Endodermal cell (in vitro differentiated cells): ENCODE measurements around the gene POLE. TPM values are rescaled to one million over a fixed set of nuclear protein-coding genes. Genes with fewer than 3 reads are reported as not detected.

Experiments
- DNase-seq: peaks from one replicate; pipeline ENCODE4 v3.0.0-alpha.2; 2017
- H3K27ac ChIP-seq: 2 replicates; pipeline ENCODE4 v1.5.1; 2013; ENCODE audit warnings: mild to moderate bottlenecking, low read depth, low read length, moderate library complexity
- H3K27me3 ChIP-seq: 2 replicates; pipeline ENCODE4 v1.6.1; 2013; ENCODE audit warnings: mild to moderate bottlenecking, low read length, moderate library complexity; ENCODE audit not compliant: insufficient read depth, control insufficient read depth, poor library complexity, severe bottlenecking
- H3K36me3 ChIP-seq: 2 replicates; pipeline ENCODE4 v1.7.0; 2013; ENCODE audit warnings: mild to moderate bottlenecking, low read length, moderate library complexity; ENCODE audit not compliant: control insufficient read depth, insufficient read depth
- H3K4me1 ChIP-seq: one replicate; pipeline ENCODE4 v1.7.0; 2013; ENCODE audit warnings: low read length; ENCODE audit not compliant: control insufficient read depth, insufficient read depth
- H3K4me3 ChIP-seq: 2 replicates; pipeline ENCODE4 v1.5.1; 2013; ENCODE audit warnings: mild to moderate bottlenecking, low read length, moderate library complexity
- H3K9ac ChIP-seq: 2 replicates; pipeline ENCODE4 v1.6.1; 2013; ENCODE audit warnings: mild to moderate bottlenecking, low read length, moderate library complexity; ENCODE audit not compliant: poor library complexity, severe bottlenecking; ENCODE audit errors: extremely low read depth
- H3K9me3 ChIP-seq: 2 replicates; pipeline ENCODE4 v1.6.1; 2013; ENCODE audit warnings: mild to moderate bottlenecking, low read length, moderate library complexity; ENCODE audit not compliant: control insufficient read depth
- H3K27ac Mint-ChIP-seq: 2 replicates; pipeline ENCODE4 v1.8.0; 2020; ENCODE audit warnings: mixed read lengths
- H3K27me3 Mint-ChIP-seq: 2 replicates; pipeline ENCODE4 v1.8.0; 2021; ENCODE audit warnings: mild to moderate bottlenecking, mixed read lengths; ENCODE audit not compliant: insufficient read depth
- H3K36me3 Mint-ChIP-seq: 2 replicates; pipeline ENCODE4 v1.8.0; 2020; ENCODE audit warnings: low read depth, mixed read lengths
- H3K4me1 Mint-ChIP-seq: 2 replicates; pipeline ENCODE4 v1.8.0; 2020; ENCODE audit warnings: mixed read lengths
- H3K4me3 Mint-ChIP-seq: 2 replicates; pipeline ENCODE4 v1.8.0; 2020; ENCODE audit warnings: mild to moderate bottlenecking, moderate library complexity, mixed read lengths
- H3K9me3 Mint-ChIP-seq: 2 replicates; pipeline ENCODE4 v1.8.0; 2020; ENCODE audit warnings: mild to moderate bottlenecking, mixed read lengths
- CTCF ChIP-seq: fragments of 200-600 bp; sonication (generic); conservative IDR thresholded peaks from 2 replicates; pipeline ENCODE4 v1.5.0; 2021; ENCODE audit warnings: antibody characterized with exemption, mild to moderate bottlenecking
- WGBS, 2 experiments: methylation state at CpG; one replicate each; pipeline versions ENCODE4 v1.1.5 to v1.1.7; 2013; ENCODE audit warnings: missing lambda C conversion rate in 2 of 2, mixed read lengths in 1 of 2; ENCODE audit not compliant: insufficient coverage in 1 of 2, insufficient read length in 1 of 2; 5-methylcytosine and 5-hydroxymethylcytosine counted together
- total RNA-seq, 2 donors: library from RNA; stranded (reverse); fragmentation: NEBNext Ultra II Directional in 1 of 2; extraction: Animal tissue kit (Norgen Biotek cat#: 25700) in 1 of 2; gene quantifications; 2 replicates in 1 of 2; 3 replicates in 1 of 2; pipeline ENCODE4 v1.2.1, GENCODE V29; 2021

Gene POLE
- total RNA-seq, 2 donors from 2014 or later: 165 to 212 TPM

DNA sequence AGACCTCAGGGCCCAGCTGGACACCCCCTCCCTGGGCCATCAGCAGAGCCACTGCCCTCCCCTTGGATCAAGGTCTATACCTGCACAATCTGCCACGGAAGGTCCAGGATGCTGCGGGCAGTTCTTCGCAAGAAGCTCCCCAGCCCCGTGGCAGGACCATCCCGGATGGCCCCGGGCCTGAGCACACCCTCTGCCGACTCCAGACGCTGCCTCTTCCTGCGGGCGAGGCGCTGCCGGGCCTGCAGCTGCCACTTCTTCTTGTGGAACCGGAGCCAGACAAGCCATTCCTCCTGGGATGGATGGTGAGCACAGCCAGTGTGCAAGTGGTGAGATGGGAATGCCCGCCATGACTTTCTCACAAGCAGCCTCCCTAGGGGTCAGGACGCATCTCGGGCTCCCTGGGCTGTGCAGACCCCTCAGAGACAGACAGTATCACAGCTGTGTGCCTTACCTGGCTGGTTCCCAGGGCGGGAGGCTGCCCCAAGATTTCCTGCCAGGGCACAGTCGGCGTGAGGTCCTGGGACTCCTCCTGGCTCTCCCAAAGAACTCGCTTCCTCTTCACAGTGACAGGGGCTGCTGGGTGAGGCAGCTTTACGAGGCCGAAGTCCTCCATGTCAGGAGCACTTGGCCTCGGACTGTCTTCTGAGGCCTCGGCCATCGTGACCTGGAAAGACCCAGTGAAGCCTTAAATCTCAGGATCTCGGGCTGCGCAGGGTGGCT, 37.8 kb downstream of the POLE start:
- Histone ChIP-seq H3K9me3 (no peaks in the 10 kb centered on the region), H3K27ac (no peak overlapping the region), H3K9ac (no peak overlapping the region), H3K4me3 (no peak overlapping the region), H3K27me3 (no peaks in the 10 kb centered on the region), H3K36me3 (peaks cover 85% of the 10 kb centered on the region), H3K4me1 (no peaks in the 10 kb centered on the region)
- peaks cover 78% of the 10 kb centered on the region for H3K36me3 Mint-ChIP-seq
- H3K4me3 Mint-ChIP-seq: no peak overlapping the region
- peak; percentile 45 for DNase-seq
- H3K27me3 Mint-ChIP-seq: no peaks in the 10 kb centered on the region
- TF ChIP-seq CTCF: no peak
- WGBS, 2 experiments: 93% methylated on average over 21 to 27 of the region's 27 CpGs
- H3K27ac Mint-ChIP-seq: no peak overlapping the region
- H3K9me3 Mint-ChIP-seq: no peaks in the 10 kb centered on the region
- H3K4me1 Mint-ChIP-seq: no peaks in the 10 kb centered on the region

DNA sequence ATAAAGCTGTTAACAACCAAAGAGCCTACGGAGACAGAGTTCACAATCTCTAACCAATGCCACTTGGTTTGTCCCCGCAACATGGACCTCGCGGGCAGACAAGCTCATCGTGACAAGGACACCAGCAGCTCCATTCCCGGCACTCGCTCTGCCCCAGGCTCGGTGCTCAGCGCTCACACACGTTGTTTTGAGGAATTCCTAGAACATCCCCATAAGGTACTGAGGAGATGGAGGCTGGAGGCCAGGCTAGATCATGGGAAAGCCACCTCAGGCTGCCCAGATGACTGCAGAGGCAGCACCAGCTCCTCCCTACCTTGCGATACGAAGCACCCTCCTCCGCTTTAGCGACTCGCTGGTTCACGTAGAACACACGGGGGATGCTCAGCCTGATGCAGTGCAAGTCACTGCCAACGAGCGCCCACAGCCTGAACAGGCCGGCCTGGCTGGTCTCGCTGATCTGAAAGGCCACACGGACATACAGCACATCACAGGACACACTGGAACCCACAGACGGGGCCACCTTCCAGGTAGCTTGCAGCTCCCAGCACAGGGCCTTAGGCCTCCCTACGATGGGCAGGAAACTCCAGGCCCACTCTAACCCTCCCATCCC, 38.4 kb downstream of the POLE start:
- no peak overlapping the region for H3K4me3 Mint-ChIP-seq
- WGBS, 2 experiments: 94 to 97% methylated on average over 24 of the region's 24 CpGs
- peaks cover 76% of the 10 kb centered on the region for H3K36me3 Mint-ChIP-seq
- H3K4me3 ChIP-seq: no peak overlapping the region
- H3K27me3 ChIP-seq: no peaks in the 10 kb centered on the region
- H3K9me3 Mint-ChIP-seq: no peaks in the 10 kb centered on the region
- TF ChIP-seq CTCF: no peak
- no peaks in the 10 kb centered on the region for H3K27me3 Mint-ChIP-seq
- H3K4me1 ChIP-seq: no peaks in the 10 kb centered on the region
- H3K4me1 Mint-ChIP-seq: no peaks in the 10 kb centered on the region
- H3K36me3 ChIP-seq: peaks cover 83% of the 10 kb centered on the region
- no peak for DNase-seq
- no peak overlapping the region for H3K27ac Mint-ChIP-seq
- no peak overlapping the region for H3K27ac ChIP-seq
- no peaks in the 10 kb centered on the region for H3K9me3 ChIP-seq
- H3K9ac ChIP-seq: no peak overlapping the region

GRCh38 chr12:132647858-132648257, 39.3 kb downstream of the POLE start:
- peaks cover 72% of the 10 kb centered on the region for H3K36me3 Mint-ChIP-seq
- no peaks in the 10 kb centered on the region for H3K9me3 Mint-ChIP-seq
- Histone ChIP-seq H3K9me3 (no peaks in the 10 kb centered on the region), H3K9ac (no peak overlapping the region), H3K27ac (no peak overlapping the region), H3K27me3 (no peaks in the 10 kb centered on the region), H3K36me3 (peaks cover 82% of the 10 kb centered on the region), H3K4me3 (no peak overlapping the region), H3K4me1 (no peaks in the 10 kb centered on the region)
- 96 to 97% methylated on average over 9 to 10 of the region's 10 CpGs for WGBS, 2 experiments
- no peak for DNase-seq
- H3K27ac Mint-ChIP-seq: no peak overlapping the region
- H3K27me3 Mint-ChIP-seq: no peaks in the 10 kb centered on the region
- no peak overlapping the region for H3K4me3 Mint-ChIP-seq
- H3K4me1 Mint-ChIP-seq: no peaks in the 10 kb centered on the region
- TF ChIP-seq CTCF: no peak
